Measurements from ENCODE around the gene CFLAR.

- TF ChIP-seq CTCF (IDR thresholded peaks at IDR 0.05) (no peak), RAD21 (IDR thresholded peaks at IDR 0.05; ENCODE audit: low read length) (no peak), USF2 (IDR thresholded peaks at IDR 0.05; ENCODE audit: borderline replicate concordance, low read depth, low read length) (no peak)
These were observed 60.1 kb downstream of the CFLAR start for GRCh38 chr2:201176081-201176481.

Data from SK-N-SH (cell line).